Stomach (tissue), 9 donors: Measurements from ENCODE around the gene CDC42SE2. TPM values are rescaled to one million over a fixed set of nuclear protein-coding genes. Genes with fewer than 3 reads are reported as not detected.

Experiments used
- DNase-seq, 2 donors: peaks; one replicate each; pipeline versions ENCODE4 v3.0.0 to v3.0.0-alpha.2; 2013 to 2019
- H3K27ac ChIP-seq, 5 donors: fragments of 200-600 bp in 4 of 5; sonication (generic) in 4 of 5; one replicate each; pipeline ENCODE4 v1.5.1; 2013 to 2019; ENCODE audit warnings: mild to moderate bottlenecking in 1 of 5, moderate library complexity in 1 of 5
- H3K27me3 ChIP-seq, 3 donors: fragments of 200-600 bp; sonication (generic); one replicate each; pipeline ENCODE4 v1.5.1; 2017 to 2019; ENCODE audit warnings: mixed run types in 1 of 3
- H3K36me3 ChIP-seq, 4 donors: fragments of 200-600 bp; sonication (generic); 1 replicate in 3 of 4; 2 replicates in 1 of 4; pipeline ENCODE4 v1.5.1; 2016 to 2019
- H3K4me1 ChIP-seq, 4 donors: fragments of 200-600 bp; sonication (generic); one replicate each; pipeline ENCODE4 v1.5.1; 2016 to 2019
- H3K4me3 ChIP-seq, 4 donors: fragments of 200-600 bp; sonication (generic) in 3 of 4; one replicate each; pipeline ENCODE4 v1.5.1; 2016 to 2019; ENCODE audit warnings: mild to moderate bottlenecking in 1 of 4
- H3K9me3 ChIP-seq, 4 donors: fragments of 200-600 bp; sonication (generic); one replicate each; pipeline ENCODE4 v1.5.1; 2016 to 2019
- EP300 ChIP-seq: sonication (generic); formaldehyde crosslinking; IDR thresholded peaks from one replicate; pipeline ENCODE4 v1.6.1; 2017; ENCODE audit warnings: antibody characterized with exemption
- POLR2A ChIP-seq, 4 donors: fragments of 450-650 bp; IDR thresholded peaks; one replicate each; pipeline ENCODE4 v1.6.1; 2016; ENCODE audit warnings: antibody characterized with exemption in 4 of 4, control low read depth in 2 of 4, mild to moderate bottlenecking in 1 of 4, moderate library complexity in 1 of 4
- POLR2AphosphoS5 ChIP-seq, 3 donors: sonication (generic); formaldehyde crosslinking; IDR thresholded peaks; one replicate each; pipeline ENCODE4 v1.6.1; 2016; ENCODE audit warnings: antibody characterized with exemption in 3 of 3
- WGBS, 5 donors: extraction: QIAGEN DNeasy Blood & Tissue Kit in 3 of 5; methylation state at CpG; one replicate each; pipeline versions ENCODE4 v1.1.5 to v1.1.7; 2013 to 2018; 5-methylcytosine and 5-hydroxymethylcytosine counted together
- intact Hi-C: fragments of 100-400 bp; cut with DNase I; formaldehyde crosslinking; loops from one replicate; pipeline ENCODE4 v1.15.1; 2023; ENCODE audit warnings: low total_unique reads
- polyA plus RNA-seq, 3 donors: library from polyadenylated mRNA; stranded (reverse); fragments of 200-250 nt; gene quantifications; one replicate each; pipeline ENCODE4 v1.2.3, GENCODE V29; 2013
- total RNA-seq, 5 donors: library from RNA; depleted of rRNA; stranded (reverse); fragments of >200 nt; gene quantifications; one replicate each; pipeline versions ENCODE4 v1.1.0 to v1.2.3, GENCODE V29; 2014 to 2016
- TF ChIP-seq, protein P1 (sequence below), 7 experiments: fragments of 450-650 bp in 4 of 7; fragments of 200-600 bp in 3 of 7; sonication (generic) in 3 of 7; IDR thresholded peaks; one replicate each; pipeline ENCODE4 v1.5.1; 2016 to 2019; ENCODE audit warnings: antibody characterized with exemption in 7 of 7, control low read depth in 2 of 7, mild to moderate bottlenecking in 1 of 7
- donor health status: healthy with polysubstance abuse.
- donor health status: Bipolar disorder and iron deficiency.
- donor health status: healthy.

Gene CDC42SE2
- total and polyA plus RNA-seq, 8 donors = 11.0 to 87.9 (median 20.6) TPM

DNA sequence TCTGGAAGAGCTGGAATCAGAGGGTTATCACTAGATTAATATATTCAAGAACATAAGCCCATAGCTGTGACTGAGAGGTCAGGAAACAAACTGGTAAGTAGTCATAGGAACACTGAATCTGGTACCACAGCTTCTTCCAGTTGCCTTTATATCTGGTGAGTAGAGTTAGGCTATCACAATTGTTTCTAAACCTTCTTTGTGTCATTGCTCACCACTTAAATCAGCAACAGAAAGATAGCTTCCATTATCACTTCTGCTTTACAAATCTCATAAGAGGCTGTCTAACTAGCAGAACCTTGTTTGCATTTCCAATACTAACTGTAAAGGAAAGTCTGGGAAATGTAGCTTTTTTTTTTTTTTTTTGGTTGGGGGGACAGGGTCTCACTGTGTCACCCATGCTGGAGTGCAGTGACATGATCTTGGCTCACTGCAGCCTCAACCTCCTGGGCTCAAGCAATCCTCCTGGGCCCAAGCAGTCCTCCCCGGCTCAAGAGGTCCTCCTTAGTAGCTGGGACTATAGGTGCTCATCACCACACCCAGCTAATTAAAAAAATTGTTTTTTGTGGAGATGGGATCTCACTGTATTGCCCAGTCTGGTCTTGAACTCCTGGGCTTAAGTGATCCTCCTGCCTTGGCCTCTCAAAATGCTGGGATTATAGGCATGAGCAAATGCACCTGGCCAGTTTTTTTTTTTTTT is 22.0 kb downstream of the CDC42SE2 start:
- intact Hi-C loops = no loop called here
- 80 to 100% (median 96%) methylated on average over 1 of the region's 1 CpG for WGBS, 5 donors

DNA sequence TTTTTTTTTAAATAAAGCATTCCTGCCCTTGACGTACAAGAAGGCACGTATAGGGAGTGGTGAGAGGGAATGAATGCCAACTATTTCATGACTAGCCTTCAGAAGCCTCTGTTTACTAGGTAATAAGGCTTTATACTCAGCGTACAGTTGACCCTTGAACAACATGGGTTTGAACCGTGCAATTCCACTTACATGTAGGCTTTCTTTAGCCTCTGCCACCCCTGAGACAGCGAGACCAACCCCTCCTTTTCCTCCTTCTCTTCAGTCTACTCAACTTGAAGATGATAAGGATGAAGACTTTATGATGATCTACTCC is 22.5 kb downstream of the CDC42SE2 start:
- DNase-seq = peak in 1 of 2 donors; percentile 44
- TF ChIP-seq POLR2AphosphoS5 (IDR thresholded peaks at IDR 0.05) = no peak
- TF ChIP-seq, protein P1, sequence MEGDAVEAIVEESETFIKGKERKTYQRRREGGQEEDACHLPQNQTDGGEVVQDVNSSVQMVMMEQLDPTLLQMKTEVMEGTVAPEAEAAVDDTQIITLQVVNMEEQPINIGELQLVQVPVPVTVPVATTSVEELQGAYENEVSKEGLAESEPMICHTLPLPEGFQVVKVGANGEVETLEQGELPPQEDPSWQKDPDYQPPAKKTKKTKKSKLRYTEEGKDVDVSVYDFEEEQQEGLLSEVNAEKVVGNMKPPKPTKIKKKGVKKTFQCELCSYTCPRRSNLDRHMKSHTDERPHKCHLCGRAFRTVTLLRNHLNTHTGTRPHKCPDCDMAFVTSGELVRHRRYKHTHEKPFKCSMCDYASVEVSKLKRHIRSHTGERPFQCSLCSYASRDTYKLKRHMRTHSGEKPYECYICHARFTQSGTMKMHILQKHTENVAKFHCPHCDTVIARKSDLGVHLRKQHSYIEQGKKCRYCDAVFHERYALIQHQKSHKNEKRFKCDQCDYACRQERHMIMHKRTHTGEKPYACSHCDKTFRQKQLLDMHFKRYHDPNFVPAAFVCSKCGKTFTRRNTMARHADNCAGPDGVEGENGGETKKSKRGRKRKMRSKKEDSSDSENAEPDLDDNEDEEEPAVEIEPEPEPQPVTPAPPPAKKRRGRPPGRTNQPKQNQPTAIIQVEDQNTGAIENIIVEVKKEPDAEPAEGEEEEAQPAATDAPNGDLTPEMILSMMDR (IDR thresholded peaks at IDR 0.05) = no peak
- TF ChIP-seq EP300 = no peak
- no peak for TF ChIP-seq POLR2A (IDR thresholded peaks at IDR 0.05)
- WGBS, 5 donors = 40 to 66% (median 54%) methylated on average over 5 of the region's 5 CpGs
- H3K27ac ChIP-seq = peak overlapping the region in 2 of 5 donors; percentile 1 to 39
- peaks cover 4 to 41% (median 20%) of the 10 kb centered on the region in 4 donors for H3K4me1 ChIP-seq
- peaks cover 0 to 11% (median 2%) of the 10 kb centered on the region in 4 donors for H3K36me3 ChIP-seq
- no peak overlapping the region for H3K4me3 ChIP-seq
- no peaks in the 10 kb centered on the region for H3K27me3 ChIP-seq
- H3K9me3 ChIP-seq = no peaks in the 10 kb centered on the region
- intact Hi-C loops = no loop called here

More for the DNA sequence above, 22.0 kb downstream of the CDC42SE2 start:
- Histone ChIP-seq H3K36me3 (peaks cover 0 to 11% (median 2%) of the 10 kb centered on the region in 4 donors), H3K27ac (peak overlapping the region in 1 of 5 donors; percentile 13), H3K27me3 (no peaks in the 10 kb centered on the region), H3K9me3 (no peaks in the 10 kb centered on the region), H3K4me1 (peaks cover 6 to 46% (median 23%) of the 10 kb centered on the region in 4 donors), H3K4me3 (no peak overlapping the region)
- DNase-seq = no peak
- TF ChIP-seq POLR2AphosphoS5 (IDR thresholded peaks at IDR 0.05) = no peak
- TF ChIP-seq POLR2A (IDR thresholded peaks at IDR 0.05) = no peak
- no peak for TF ChIP-seq EP300
- TF ChIP-seq, protein P1 (IDR thresholded peaks at IDR 0.05) = no peak

DNA sequence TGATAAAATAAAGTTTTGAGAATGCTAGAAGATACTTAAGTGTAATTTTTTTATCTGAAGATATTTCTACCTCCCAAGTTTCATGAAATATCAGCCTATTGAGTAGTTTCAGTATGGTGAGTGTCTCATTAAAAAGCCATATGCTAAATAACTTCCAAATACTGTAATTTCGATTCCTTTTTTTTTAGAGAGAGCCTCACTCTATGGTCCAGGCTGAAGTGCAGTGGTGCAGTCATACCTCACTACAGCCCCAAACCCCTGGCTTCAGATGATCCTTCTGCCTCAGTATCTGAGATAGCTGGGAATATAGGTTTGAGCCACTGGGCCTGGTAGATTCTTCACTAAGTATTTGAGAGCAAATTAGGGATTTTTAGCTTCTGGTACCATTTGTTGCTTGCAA is 24.5 kb downstream of the CDC42SE2 start:
- TF ChIP-seq POLR2AphosphoS5 (IDR thresholded peaks at IDR 0.05) (no peak), POLR2A (IDR thresholded peaks at IDR 0.05) (no peak), EP300 (no peak)
- TF ChIP-seq, protein P1 (IDR thresholded peaks at IDR 0.05) = no peak
- Histone ChIP-seq H3K9me3 (no peaks in the 10 kb centered on the region), H3K4me3 (no peak overlapping the region), H3K27me3 (no peaks in the 10 kb centered on the region), H3K27ac (peak overlapping the region in 2 of 5 donors; percentile 34 to 52), H3K4me1 (peaks cover 0 to 34% (median 17%) of the 10 kb centered on the region in 4 donors), H3K36me3 (peaks cover 0 to 11% (median 2%) of the 10 kb centered on the region in 4 donors)
- intact Hi-C loops = no loop called here
- no peak for DNase-seq
- 75 to 88% (median 77%) methylated on average over 1 of the region's 1 CpG for WGBS, 5 donors

DNA sequence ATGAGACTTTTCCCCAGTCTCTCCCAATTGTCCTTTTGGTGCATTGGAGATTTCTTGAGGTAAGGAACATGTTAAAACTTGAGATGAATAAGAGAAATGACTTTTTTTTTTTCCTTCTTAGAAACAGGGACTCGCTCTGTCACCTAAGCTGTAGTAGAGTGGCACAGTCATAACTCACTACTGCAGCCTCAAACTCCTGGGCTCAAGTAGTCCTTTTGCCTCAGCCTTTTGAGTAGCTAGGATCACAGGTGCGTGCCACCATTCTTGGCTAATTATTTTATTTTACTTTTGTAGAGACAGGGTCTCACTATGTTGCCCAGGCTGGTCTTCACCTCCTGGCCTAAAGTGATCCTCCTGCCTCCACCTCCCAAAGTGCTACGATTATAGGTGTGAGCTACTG is 25.9 kb downstream of the CDC42SE2 start:
- H3K36me3 ChIP-seq = peaks cover 0 to 11% (median 2%) of the 10 kb centered on the region in 4 donors
- H3K4me3 ChIP-seq = no peak overlapping the region
- no peaks in the 10 kb centered on the region for H3K27me3 ChIP-seq
- no peak for DNase-seq
- H3K9me3 ChIP-seq = no peaks in the 10 kb centered on the region
- TF ChIP-seq EP300 = no peak
- no peak for TF ChIP-seq POLR2A (IDR thresholded peaks at IDR 0.05)
- TF ChIP-seq, protein P1 (IDR thresholded peaks at IDR 0.05) = no peak
- no peak for TF ChIP-seq POLR2AphosphoS5 (IDR thresholded peaks at IDR 0.05)
- 80 to 96% (median 86%) methylated on average over 3 of the region's 3 CpGs for WGBS, 5 donors
- H3K27ac ChIP-seq = peak overlapping the region in 1 of 5 donors; percentile 52
- intact Hi-C loops = no loop called here
- peaks cover 0 to 28% (median 13%) of the 10 kb centered on the region in 4 donors for H3K4me1 ChIP-seq
